Stimulated activated CD8-positive, alpha-beta memory T cell treated with anti-CD3 and anti-CD28 coated beads, Interleukin-4, amount 100 ng/mL, for 4 hours (primary cell): ENCODE results near the gene ODAD2.
"Not testable (repeated sequence)": the region's sequence is repeated elsewhere in the genome, so short reads cannot be mapped to it uniquely, and the experiment has no call there.

Source experiments
- DNase-seq, 2 donors: peaks; one replicate each; pipeline ENCODE4 v3.0.0-alpha.2; 2020; ENCODE audit warnings: low read depth in 2 of 2, low spot score in 1 of 2

The ODAD2 gene

DNA sequence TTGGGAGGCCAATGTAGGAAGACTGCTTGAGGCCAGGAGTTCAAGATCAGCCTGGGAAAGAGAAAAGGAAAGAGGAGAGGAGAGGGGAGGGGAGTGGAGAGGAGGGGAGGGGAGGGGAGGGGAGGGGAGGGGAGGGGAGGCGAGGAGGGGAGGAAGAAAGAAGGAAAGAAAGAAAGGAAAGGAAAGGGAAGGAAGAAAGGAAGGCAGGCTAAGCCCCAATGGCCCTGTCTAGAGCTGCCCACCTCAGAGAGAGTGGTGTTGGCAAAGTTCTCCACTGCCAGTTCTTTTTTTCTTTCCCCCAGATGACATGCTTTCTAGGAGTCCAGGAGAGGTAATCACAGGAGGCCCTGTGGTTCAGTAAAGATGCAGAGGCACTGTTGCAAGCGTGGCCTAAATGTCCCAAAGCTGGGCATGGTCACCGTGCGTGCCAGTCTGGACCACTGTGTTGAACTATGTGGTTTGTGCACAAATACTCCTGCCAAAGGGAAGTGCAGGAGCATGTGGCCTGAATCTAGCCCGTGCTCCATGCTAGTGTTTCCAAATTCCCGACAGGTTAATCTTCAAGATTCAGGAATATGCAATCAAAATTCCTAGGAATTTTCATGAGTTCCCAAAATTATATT lies 39.7 kb downstream of the ODAD2 start:
- DNase-seq, result no peak

DNA sequence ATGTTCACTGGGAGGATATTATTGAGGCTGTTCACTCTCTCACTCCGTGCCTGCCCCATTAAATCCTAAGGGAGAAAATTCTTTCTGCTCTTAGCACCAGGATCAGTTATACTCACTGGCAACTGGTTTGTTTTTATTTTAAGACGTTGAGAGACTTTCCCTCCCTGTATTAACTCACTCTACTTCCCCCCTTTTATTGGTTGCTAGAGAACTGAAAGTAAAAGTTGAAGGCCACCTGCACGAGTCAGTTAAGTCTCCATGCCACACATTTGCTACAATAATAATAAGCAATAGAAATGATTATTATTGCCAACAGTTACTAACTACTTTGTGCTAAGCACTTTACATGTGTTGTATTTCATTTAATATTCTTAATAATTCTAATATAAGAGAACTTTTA lies 40.5 kb downstream of the ODAD2 start:
- not testable (repeated sequence) for DNase-seq

- DNase-seq, result no peak
These were observed 48.7 kb downstream of the ODAD2 start for GRCh38 chr10:27950242-27950564.

DNA sequence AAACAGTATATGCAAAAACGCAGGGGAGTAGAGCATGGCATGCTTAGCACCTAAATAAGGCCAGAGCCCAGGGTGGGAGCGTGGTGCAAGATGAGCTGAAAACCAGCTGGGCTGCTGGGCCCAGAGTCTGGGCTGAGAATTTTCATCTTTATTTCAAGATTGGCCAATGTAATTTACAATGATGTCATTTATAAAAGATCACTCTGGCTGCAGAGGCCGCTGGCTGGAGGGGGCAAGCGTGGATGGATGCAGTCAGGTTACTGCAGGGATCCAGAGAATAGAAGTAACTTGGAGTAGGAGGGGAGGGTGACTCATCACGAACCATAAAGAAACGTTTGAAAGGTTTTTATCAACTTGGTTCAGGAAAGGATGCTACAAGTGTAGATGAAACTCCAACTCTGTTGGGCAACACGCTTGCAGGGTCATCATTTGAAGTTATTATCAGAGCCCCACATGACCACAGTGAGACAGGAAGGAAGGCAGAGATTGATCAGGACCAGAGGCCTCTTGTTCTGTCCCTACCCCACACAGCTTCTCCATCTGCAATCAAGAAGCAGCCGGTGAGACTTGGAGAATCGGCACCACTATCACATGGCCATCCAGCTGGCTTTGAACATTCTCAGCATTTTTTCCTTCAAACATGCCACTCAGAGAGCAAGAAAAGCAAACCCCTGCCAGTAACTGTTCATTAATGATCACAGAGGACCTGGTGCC lies 49.2 kb downstream of the ODAD2 start:
- no peak for DNase-seq

GRCh38 chr10:27948186-27948585 lies 50.7 kb downstream of the ODAD2 start:
- no peak for DNase-seq

DNA sequence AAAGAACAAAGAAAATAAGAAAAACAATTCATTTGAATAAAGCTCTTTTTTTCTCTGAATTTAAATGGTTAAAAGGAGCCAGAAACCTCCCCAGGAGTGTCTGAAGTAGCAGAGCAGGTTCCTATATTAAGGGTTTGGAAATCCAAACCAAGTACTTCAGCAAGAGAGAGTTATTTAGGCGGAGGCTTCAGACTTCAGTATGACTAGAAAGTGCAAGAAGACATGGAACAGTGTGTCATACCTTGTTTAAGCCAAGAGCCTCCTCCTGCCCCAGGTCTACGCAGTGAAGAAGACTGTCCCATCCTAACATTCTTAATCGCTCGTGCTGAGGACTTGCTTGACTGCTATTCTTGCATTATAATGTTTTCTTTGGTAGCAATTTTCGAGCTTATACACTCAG lies 51.3 kb downstream of the ODAD2 start:
- DNase-seq, result no peak

DNA sequence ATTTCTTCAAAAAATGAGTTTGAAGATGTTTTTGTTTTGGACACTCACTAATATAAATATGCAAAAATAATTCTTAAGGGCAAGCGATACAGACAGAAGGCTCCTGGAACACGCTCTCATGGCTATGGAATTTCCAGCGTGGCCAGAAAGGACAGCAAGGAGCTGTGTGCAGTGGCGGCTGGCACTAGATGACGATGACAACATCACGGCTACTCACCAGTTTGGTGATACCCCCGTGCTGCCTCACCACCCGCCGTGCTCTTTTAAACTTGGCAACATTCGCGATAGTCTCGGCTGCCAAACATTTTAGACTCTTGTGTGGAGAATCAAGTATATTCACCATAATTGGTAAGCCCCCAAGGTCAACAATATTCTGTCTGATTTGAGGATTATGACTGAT lies 54.9 kb downstream of the ODAD2 start:
- DNase-seq, result no peak

- DNase-seq, result no peak
These were observed 84.0 kb downstream of the ODAD2 start for GRCh38 chr10:27914888-27915287.

- DNase-seq, result no peak
These were observed 86.6 kb downstream of the ODAD2 start for GRCh38 chr10:27912231-27912630.

DNA sequence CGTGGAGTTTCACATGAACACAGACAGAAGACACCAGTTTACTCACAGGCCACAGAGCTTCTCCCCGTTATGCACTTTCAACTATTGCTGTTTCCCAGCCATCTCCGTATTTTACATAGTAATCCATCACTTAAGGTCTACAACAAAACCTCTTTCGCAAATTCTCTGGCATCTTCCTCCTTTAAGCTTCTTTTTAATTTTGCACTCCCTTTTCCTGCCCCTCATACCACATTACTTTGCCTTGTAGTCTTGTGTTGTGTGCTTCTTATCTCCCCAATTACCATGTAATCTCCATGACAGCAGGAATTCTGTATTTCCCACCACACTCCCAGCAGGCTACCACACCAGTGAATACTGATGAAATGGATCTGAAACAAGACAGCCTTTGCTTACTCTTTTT lies 87.3 kb downstream of the ODAD2 start:
- DNase-seq, result no peak

DNA sequence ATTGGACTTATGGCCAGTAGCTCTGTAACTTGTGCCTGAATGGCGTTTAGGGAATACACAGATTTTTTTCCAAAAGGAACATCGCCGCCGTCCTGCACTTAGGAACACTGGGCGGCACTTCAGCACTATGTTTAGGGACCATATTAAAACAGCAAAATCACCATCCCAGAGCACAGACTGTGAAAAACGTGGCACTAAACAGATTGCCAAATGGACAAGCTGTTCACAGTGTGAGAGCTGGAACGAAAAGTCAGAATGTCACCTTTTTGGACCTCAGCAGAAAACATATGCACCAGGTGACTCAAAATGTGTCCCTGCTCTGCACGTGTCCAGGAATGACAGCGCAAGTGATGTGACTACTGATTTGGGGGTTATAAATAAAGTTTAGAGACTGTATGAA lies 87.9 kb downstream of the ODAD2 start:
- no peak for DNase-seq

GRCh38 chr10:27908231-27908630 lies 90.6 kb downstream of the ODAD2 start:
- no peak for DNase-seq

DNA sequence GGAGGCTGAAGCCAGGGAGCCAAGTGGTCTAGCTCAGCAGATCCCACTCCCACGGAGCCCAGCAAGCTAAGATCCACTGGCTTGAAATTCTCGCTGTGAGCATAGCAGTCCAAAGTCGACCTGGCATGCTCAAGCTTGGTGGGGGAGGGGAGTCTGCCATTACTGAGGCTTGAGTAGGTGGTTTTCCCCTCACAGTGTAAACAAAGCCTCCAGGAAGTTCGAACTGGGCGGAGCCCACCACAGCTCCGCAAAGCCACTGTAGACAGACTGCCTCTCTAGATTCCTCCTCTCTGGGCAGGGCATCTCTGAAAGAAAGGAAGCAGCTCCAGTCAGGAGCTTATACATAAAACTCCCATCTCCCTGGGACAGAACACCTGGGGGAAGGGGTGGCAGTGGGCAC lies 99.4 kb downstream of the ODAD2 start:
- not testable (repeated sequence) for DNase-seq

- no peak for DNase-seq
These were observed 99.8 kb downstream of the ODAD2 start for GRCh38 chr10:27899058-27899457.

GRCh38 chr10:27893358-27893954 lies 105.4 kb downstream of the ODAD2 start:
- no peak for DNase-seq

- DNase-seq, result no peak
These were observed 107.9 kb downstream of the ODAD2 start for GRCh38 chr10:27890971-27891370.

DNA sequence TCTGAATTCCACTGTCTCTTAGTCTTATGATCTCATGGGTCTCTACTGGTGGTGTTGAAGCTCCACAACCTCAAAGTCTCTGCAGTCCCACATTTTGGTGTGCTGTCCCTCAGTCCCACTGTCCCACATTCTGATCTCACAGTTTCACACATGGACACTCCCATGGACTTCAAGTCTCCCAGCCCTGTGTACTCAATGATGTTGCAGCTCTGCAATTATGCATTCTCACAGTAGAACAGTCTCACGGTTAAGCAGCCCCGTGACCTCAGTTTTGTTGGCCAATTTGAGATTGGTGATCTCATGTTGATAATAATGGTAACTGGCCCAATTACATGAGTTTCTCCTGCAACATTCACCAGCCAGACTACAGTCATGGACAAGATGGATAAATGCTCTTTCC lies 109.4 kb downstream of the ODAD2 start:
- no peak for DNase-seq

- no peak for DNase-seq
These were observed 114.7 kb downstream of the ODAD2 start for GRCh38 chr10:27884185-27884641.

DNA sequence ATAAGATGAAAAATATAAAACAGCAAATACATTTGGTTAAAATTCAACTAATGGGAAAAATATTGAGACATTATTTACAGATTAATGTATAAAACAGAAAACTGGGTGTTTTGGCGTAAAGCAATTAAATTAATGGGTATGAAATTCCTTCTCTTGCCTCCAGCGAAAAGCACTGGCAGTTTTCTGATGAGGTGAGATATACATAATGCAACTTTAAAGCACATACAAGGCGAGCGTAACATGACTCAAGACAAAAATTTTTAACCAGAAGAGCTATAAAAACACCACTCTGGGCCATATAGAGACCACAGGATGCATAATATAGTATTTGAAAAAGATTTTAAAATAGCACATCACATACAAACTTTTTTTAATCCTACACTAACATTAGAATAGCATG lies 120.6 kb downstream of the ODAD2 start:
- DNase-seq, result no peak

DNA sequence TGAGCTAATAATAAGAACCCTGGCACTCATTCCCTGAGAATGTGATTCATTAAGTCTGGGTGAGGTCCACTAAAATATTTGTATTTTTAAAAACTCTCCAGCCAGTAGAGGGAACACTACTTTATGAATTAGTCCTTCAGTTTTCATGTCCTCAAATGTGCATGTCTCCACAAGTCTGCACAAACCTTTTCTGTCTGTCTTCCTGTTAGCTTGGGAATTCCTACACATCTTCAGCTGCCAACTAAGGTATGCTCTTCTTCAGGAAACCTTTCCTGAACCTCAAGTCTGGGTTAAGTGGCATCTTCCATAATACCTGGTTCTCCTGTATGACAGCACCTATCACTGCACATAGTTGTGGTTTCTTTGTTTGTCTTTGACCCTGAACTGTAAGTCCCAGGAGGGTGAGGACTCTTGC lies 133.7 kb downstream of the ODAD2 start:
- DNase-seq, result no peak

- no peak for DNase-seq
These were observed 137.1 kb downstream of the ODAD2 start for GRCh38 chr10:27861781-27862180.

DNA sequence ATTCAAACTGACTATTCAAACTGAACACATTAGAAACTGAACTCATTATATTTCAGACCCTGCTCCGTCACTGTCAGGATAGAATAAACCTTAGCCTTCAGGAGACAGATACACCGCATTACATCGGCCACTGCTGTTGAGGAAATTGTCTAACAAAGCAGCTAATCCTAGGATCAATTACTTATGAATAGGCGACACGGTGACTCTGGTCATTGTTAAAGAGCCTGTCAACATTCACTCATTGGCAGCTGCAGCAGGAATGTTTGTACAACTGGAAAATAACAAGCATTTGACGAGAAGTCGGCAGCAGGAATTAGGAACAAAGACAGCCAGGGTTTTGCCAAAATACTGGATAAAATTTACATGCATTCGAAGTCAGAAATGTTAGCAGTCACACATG lies 141.3 kb downstream of the ODAD2 start:
- no peak for DNase-seq

GRCh38 chr10:27844223-27844622 lies 154.7 kb downstream of the ODAD2 start:
- DNase-seq, result no peak
